Measurements from ENCODE around the gene ABCA1. TPM values are rescaled to one million over a fixed set of nuclear protein-coding genes. Genes with fewer than 3 reads are reported as not detected.

ABCA1 gene
- total RNA-seq, 4 donors from 2014 or later, result 87.3 to 188 (median 124) TPM

DNA sequence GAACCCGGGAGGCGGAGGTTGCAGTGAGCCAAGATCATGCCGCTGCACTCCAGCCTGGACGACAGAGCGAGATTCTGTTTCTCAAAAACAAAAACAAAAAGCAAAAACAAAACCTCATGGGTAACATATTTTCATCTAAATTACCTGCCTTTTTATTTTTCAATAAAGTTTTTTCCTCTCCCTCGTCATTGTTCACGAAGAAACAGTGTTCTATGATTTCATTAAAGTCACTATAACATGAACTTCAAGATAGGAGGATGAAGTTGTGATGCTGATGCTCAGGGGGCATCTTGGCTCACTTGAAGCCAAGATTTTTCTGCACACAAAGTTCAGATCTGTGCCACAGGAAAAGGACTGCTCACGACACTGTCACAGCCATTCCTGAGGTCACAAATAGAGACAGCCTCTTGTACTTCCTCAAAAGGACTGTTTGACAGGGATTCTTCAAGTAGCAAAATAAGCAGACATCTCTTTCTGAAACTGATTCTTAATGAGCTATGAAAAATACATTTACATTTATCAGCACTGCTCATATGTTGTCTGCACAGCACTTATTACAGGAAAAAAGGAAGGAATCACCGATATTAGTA is 147.9 kb downstream of the ABCA1 start:
- DNase-seq (ENCODE audit: low spot score), result no peak
- no peak for ATAC-seq (ENCODE audit: low FRiP score)
- TF ChIP-seq CTCF (IDR thresholded peaks at IDR 0.05), result no peak

DNA sequence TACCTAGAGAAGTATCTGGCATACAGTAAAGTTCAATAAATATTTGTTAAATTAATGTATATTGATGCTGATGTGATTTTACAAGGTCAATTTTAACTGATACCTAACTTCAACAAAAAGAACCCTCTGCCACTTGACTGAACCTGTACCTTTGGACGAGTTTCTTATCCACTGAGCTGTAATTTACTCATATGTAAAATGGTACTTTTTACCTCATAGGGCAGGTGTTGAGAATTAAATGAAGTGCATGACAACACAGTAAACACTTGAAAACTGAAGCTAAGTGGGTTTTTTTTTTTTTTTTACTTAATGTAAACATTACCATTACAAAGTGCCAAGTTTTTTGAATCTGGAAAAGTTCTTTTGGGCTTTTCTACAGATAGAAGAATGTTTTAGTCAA is 148.6 kb downstream of the ABCA1 start:
- no peak for TF ChIP-seq CTCF (IDR thresholded peaks at IDR 0.05)
- ATAC-seq (ENCODE audit: low FRiP score) (no peak), DNase-seq (ENCODE audit: low spot score) (no peak)

GRCh38 chr9:104778802-104779201 is 149.2 kb downstream of the ABCA1 start:
- ATAC-seq (ENCODE audit: low FRiP score) (no peak), DNase-seq (ENCODE audit: low spot score) (no peak)
- TF ChIP-seq CTCF (IDR thresholded peaks at IDR 0.05), result no peak

DNA sequence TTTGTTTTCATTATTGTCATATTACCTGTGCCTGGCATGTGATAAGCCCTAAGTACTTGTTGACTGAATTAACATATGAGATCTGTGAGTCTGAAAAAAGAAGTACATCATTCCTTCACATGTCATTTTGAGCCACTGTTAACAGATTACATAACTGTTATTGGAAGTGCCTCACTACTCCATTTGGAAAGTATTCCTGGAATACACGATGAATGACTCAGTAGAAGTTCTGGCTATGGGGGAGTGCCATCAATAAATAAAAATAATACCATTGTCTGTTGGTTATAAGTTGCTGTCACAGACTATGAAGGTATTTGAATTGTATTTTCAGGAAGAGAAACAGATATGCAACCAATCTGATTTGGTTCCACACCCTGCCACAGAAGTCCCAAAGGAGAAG is 151.2 kb downstream of the ABCA1 start:
- peak; percentile 30 for ATAC-seq (ENCODE audit: low FRiP score)
- no peak for DNase-seq (ENCODE audit: low spot score)
- no peak for TF ChIP-seq CTCF (IDR thresholded peaks at IDR 0.05)

- DNase-seq (ENCODE audit: low spot score), result no peak
- TF ChIP-seq CTCF (IDR thresholded peaks at IDR 0.05), result no peak
- ATAC-seq (ENCODE audit: low FRiP score), result no peak
Measured at GRCh38 chr9:104775976-104776375, 152.0 kb downstream of the ABCA1 start.

DNA sequence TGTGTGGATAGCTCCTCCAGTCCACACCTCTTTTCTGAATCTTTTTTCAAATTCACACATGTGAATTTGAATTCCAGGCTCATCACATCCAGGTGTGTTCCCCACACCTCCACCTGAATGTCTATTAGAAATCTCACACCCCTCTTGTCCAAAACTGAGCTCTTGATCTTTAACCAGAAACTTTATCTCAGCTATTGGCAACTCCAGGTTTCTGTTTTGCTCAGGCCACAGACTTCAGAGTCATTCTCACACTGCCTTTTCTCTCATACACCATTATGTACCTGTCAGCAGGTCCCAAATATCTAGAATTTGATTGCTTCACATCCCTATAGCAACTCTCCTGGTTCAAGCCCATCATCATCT is 152.4 kb downstream of the ABCA1 start:
- ATAC-seq (ENCODE audit: low FRiP score) (no peak), DNase-seq (ENCODE audit: low spot score) (no peak)

More for the DNA sequence above, 152.4 kb downstream of the ABCA1 start:
- no peak for TF ChIP-seq CTCF (IDR thresholded peaks at IDR 0.05)

Measured in omental fat pad (tissue), 4 donors.